GM18505 (cell line): ENCODE results near the gene SELENOO.
"Not testable (repeated sequence)": the region's sequence is repeated elsewhere in the genome, so short reads cannot be mapped to it uniquely, and the experiment has no call there.

Experiments
- ATAC-seq: cut with Tn5 transposase; IDR thresholded peaks from one replicate; pipeline ENCODE4 v1.9.1; 2021; ENCODE audit not compliant: unreplicated experiment
- POLR2A ChIP-seq: IDR thresholded peaks from 4 replicates; pipeline ENCODE4 v1.6.1; 2011; ENCODE audit warnings: borderline replicate concordance; ENCODE audit not compliant: insufficient read depth, insufficient read length; ENCODE audit errors: extremely low read depth

Gene SELENOO

GRCh38 chr22:50200461-50201190 is at the start of gene SELENOO:
SELENOO (plus strand) TSS chr22:50201011; CDS start chr22:50201037, 26 bp downstream.
- peak; percentile 62 for ATAC-seq
- peak; percentile 66 for TF ChIP-seq POLR2A

- no peak for TF ChIP-seq POLR2A
Observed at GRCh38 chr22:50151571-50152537, 49.0 kb upstream of the SELENOO start.

GRCh38 chr22:50153056-50153755 is 47.6 kb upstream of the SELENOO start:
- TF ChIP-seq POLR2A: no peak
- no peak for ATAC-seq

More at GRCh38 chr22:50151571-50152537, 49.0 kb upstream of the SELENOO start:
- ATAC-seq: no peak

GRCh38 chr22:50153756-50154140 is 47.1 kb upstream of the SELENOO start:
- ATAC-seq: no peak
- no peak for TF ChIP-seq POLR2A

- ATAC-seq: no peak
- TF ChIP-seq POLR2A: no peak
Observed at GRCh38 chr22:50157709-50158375, 43.0 kb upstream of the SELENOO start.

GRCh38 chr22:50160947-50161346 is 39.9 kb upstream of the SELENOO start:
- ATAC-seq: no peak
- no peak for TF ChIP-seq POLR2A

GRCh38 chr22:50161508-50162390 is 39.1 kb upstream of the SELENOO start:
- ATAC-seq: no peak
- no peak for TF ChIP-seq POLR2A

- no peak for TF ChIP-seq POLR2A
- ATAC-seq: no peak
Observed at GRCh38 chr22:50162391-50162956, 38.3 kb upstream of the SELENOO start.

- ATAC-seq: no peak
- TF ChIP-seq POLR2A: no peak
Observed at GRCh38 chr22:50165436-50166123, 35.2 kb upstream of the SELENOO start.

GRCh38 chr22:50167689-50168489 is 32.9 kb upstream of the SELENOO start:
- ATAC-seq: no peak
- no peak for TF ChIP-seq POLR2A

GRCh38 chr22:50168490-50169180 is 32.2 kb upstream of the SELENOO start:
- ATAC-seq: not testable (repeated sequence)
